Measurements from ENCODE around the gene LINGO3.

The LINGO3 gene

DNA sequence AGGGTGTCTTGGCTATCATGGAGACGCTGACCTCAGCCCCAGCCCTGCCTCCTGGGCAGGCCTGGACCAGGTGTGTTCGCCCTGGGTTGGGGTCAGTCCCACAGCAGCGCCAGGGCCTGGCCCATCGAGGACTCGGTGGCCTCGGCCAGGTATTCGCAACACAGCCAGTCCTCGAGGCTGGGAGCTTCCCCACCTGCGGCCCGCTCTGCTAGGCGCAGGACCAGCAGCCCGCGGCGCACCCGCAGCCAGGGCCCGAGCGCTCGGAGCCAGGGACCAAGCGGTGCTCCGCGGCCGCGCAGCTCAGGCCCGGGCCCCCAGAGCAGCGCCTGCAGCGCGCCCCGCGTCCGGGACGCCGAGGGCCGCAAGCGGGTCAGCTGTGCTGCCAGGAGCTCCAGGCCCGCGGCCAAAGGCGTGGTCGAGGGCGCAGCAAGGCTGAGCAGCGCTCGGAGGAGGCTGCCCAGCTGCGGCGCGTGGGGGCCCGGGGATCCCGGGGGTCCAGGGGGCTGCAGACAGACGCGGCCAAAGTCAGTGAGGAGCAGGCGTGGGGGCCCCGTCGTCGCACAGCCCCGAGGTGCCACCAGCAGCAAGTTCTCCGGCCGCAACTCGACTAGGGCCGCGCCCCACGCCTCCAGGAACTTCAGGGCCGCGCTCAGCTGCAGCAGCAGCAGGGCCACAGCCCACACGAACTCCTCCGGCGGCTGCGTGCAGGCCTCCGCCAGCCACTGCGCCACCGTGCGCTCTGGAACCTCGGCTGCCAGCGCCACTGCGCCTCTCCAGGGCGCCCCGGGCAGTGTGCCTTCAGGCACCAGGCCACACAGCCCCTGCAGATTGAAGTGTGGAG is 32.1 kb downstream of the LINGO3 start:
- H3K27ac Mint-ChIP-seq, result no peak overlapping the region
- H3K27me3 Mint-ChIP-seq, result no peaks in the 10 kb centered on the region
- H3K4me3 Mint-ChIP-seq, result no peak overlapping the region
- no peaks in the 10 kb centered on the region for H3K36me3 Mint-ChIP-seq
- peaks cover 25% of the 10 kb centered on the region for H3K4me1 Mint-ChIP-seq (ENCODE audit: low read depth)
- H3K9me3 Mint-ChIP-seq (ENCODE audit: low read depth), result no peaks in the 10 kb centered on the region

DNA sequence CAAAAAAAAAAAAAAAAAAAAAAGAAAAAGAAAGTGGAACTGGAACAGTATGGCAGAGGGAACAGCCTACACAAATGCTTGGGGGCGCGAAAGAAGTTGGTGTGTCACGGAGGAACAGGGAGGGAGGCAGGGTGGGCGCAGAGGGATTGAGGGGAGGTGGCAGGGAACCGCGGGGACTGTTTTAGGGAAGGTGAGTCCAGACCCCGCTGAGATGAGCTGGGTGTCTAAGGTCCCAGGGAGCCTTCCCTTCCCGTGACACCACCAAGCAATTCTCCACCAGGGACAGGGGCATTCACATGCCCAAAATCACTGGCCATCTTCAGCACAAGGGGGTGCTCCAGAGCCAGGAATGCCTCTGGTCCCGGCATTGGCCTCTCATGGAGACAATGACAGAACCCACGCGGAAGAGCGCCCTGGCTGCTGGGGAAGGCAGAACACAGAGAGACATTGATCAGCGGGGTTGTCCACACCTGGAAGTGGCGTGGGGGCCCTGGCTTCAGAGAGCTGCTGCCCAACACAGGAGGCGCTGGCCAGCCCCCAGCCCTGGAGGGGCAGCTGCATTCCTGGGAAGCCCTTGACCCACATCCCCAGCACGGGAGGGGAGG is 32.9 kb downstream of the LINGO3 start:
- Mint-ChIP-seq H3K27me3 (no peaks in the 10 kb centered on the region), H3K36me3 (no peaks in the 10 kb centered on the region), H3K9me3 (ENCODE audit: low read depth) (no peaks in the 10 kb centered on the region), H3K4me1 (ENCODE audit: low read depth) (peaks cover 25% of the 10 kb centered on the region), H3K27ac (peak overlapping the region; percentile 54), H3K4me3 (peak overlapping the region; percentile 46)

DNA sequence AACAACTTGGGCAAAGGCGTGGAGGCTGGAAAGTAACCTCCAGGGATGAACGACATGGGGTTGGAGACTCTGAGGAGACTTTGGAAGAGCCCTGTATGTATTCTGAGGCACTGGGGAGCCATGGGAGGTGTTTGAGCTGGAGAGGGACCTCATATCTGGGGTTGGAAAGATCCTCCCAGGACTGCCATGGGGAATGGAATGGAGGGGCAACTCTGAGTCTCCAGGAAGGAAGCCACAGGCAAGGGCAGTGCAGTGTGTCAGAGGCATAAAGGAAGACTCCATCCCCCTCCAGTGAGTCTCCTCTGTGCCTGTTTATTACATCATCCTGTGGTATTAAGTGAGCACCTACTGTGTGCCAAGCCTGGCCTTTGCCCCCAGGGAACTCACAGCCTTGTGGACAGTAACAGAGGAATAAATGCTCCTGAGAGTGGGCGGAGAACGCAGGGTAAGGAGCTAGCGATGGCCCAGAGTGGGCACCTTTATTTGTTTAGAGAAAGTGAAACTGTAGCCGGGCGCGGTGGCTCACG is 33.7 kb downstream of the LINGO3 start:
- H3K4me1 Mint-ChIP-seq (ENCODE audit: low read depth), result peaks cover 25% of the 10 kb centered on the region
- no peaks in the 10 kb centered on the region for H3K27me3 Mint-ChIP-seq
- H3K9me3 Mint-ChIP-seq (ENCODE audit: low read depth), result no peaks in the 10 kb centered on the region
- H3K27ac Mint-ChIP-seq, result peak overlapping the region; percentile 80
- H3K36me3 Mint-ChIP-seq, result no peaks in the 10 kb centered on the region
- peak overlapping the region; percentile 82 for H3K4me3 Mint-ChIP-seq

DNA sequence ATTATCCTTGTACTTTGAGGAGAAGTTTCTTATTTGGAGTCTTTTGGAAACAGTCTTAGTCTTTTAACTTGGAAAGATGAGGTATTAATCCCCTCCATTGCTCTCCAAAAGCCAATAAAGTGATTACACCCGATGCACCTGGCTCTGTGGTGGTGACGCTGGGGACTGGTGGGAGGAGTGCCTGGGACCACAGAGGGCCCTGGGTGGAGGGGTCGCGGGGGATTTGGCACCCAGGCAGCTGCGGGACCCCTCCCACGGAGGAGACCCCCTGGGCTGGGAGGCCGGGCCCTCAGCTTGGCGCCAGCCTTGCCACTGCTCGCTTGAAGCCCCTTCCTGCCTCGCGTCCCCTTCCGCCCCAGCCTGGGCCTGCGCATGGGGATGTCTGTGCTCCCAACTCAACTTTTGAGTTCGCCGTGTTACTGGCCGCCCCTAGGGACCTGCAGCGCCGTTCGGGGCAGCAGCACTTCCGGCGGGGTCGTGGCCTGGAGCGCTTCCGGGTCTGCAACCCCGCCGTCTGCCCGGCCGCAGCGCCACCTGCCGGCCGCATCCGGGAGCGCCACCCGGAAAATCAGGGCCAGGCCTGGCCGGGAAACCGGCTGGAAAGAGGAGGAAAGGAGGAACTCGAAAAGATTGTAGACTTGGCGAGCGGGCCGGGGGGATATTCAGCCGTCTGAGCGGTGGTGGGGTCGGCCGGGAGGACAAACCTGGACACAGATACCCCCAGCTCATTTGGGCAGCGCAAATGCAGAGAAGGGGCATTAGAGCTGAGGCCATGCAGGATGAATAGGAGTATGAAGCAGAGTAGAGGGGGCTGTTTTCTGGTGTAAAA is 34.4 kb downstream of the LINGO3 start:
- no peaks in the 10 kb centered on the region for H3K9me3 Mint-ChIP-seq (ENCODE audit: low read depth)
- no peaks in the 10 kb centered on the region for H3K27me3 Mint-ChIP-seq
- H3K4me1 Mint-ChIP-seq (ENCODE audit: low read depth), result peaks cover 26% of the 10 kb centered on the region
- H3K4me3 Mint-ChIP-seq, result peak overlapping the region; percentile 82
- H3K27ac Mint-ChIP-seq, result peak overlapping the region; percentile 80
- no peaks in the 10 kb centered on the region for H3K36me3 Mint-ChIP-seq

DNA sequence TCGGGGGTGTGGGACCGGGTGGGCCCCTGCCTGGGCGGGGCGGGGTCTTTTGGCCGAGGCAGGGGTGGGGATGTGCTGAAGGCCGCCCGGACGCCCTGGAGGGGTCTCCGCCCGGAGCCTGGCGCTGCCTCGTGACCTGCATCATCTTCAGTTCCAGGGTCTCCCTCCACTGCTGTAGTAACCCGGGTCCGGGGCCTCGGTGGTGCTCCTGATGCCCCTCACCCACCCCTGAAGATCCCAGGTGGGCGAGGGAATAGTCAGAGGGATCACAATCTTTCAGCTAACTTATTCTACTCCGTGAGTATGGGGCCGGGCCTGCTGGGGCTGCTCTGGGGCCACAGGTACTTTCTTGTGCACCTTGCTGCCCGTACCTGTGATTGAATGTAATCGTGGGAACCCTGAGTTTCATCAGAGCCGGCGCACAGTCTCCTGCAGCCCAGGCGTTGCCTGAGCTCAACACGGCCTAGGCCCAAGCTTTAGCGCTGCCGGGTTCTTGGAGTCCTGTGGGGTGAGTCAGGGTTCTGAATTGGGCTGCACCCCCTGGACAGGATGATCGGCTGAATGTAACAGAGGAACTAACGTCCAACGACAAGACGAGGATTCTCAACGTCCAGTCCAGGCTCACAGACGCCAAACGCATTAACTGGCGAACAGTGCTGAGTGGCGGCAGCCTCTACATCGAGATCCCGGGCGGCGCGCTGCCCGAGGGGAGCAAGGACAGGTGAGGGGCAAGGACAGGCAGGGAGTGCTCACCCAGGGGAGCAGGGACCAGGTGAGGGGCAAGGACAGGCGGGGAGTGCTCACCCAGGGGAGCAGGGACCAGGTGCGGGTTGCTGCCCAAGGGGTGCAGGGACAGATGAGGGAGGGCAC is 36.5 kb downstream of the LINGO3 start:
- H3K4me1 Mint-ChIP-seq (ENCODE audit: low read depth), result peaks cover 33% of the 10 kb centered on the region
- H3K27ac Mint-ChIP-seq, result peak overlapping the region; percentile 91
- H3K9me3 Mint-ChIP-seq (ENCODE audit: low read depth), result no peaks in the 10 kb centered on the region
- H3K27me3 Mint-ChIP-seq, result no peaks in the 10 kb centered on the region
- H3K36me3 Mint-ChIP-seq, result no peaks in the 10 kb centered on the region
- H3K4me3 Mint-ChIP-seq, result peak overlapping the region; percentile 91

DNA sequence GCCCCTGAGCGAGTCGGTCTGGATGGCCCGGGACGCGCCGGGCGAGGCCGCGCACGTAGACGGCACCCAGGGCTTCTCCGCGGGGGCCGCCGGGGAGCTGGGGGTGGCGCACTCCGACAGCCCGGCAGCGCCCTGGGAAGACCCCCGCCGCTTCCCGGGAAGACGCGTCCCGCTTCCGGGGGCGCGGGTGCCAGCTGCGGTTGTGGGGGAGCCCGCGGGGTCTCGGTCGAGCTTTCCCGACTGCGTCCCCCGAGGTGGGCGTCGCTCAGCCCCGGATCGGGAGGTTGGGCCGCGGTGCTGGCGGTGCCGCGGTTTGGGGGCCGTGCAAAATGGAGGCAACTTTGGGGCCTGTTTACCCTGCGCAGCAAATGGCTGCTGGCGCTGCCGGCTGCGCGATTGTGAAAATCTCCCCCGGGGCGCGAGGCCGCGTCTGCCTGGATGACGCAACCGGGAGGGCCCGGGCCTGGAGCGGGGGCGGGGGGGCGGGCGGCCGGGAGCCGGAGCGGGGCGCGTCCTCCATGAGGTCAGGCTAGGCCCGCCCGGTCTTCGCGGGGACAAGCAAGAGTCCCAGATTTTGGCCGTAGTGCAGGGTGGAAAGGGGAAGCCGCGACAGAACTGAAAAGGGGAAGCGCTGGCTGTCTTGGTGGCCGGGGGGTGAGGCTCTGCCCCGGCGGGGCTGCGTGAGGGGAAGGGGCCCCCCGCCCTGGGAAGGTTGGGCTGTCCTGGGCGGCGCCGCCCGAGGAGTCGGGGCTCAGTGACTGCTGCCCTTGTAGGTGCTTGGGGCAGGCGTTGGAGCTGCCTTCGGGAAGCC is 37.3 kb downstream of the LINGO3 start:
- no peaks in the 10 kb centered on the region for H3K27me3 Mint-ChIP-seq
- no peaks in the 10 kb centered on the region for H3K36me3 Mint-ChIP-seq
- H3K4me1 Mint-ChIP-seq (ENCODE audit: low read depth), result peaks cover 37% of the 10 kb centered on the region
- peak overlapping the region; percentile 91 for H3K4me3 Mint-ChIP-seq
- H3K9me3 Mint-ChIP-seq (ENCODE audit: low read depth), result no peaks in the 10 kb centered on the region
- peak overlapping the region; percentile 72 for H3K27ac Mint-ChIP-seq

DNA sequence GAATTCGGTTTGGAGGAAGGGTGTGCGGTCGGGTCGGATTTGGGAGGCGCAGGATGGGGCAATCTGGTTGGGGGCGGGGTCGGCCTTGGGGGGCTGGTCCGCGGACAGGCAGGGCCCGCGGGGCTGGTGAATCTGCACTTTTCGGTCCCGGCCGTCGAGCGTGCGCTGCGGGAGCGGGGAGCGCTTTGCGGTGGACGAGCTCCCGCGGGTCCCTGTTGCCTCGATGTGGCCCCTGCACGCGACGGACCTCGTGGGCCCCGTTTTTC is 37.9 kb downstream of the LINGO3 start:
- H3K27me3 Mint-ChIP-seq, result no peaks in the 10 kb centered on the region
- H3K27ac Mint-ChIP-seq, result peak overlapping the region; percentile 86
- H3K9me3 Mint-ChIP-seq (ENCODE audit: low read depth), result no peaks in the 10 kb centered on the region
- peaks cover 36% of the 10 kb centered on the region for H3K4me1 Mint-ChIP-seq (ENCODE audit: low read depth)
- H3K36me3 Mint-ChIP-seq, result no peaks in the 10 kb centered on the region
- H3K4me3 Mint-ChIP-seq, result peak overlapping the region; percentile 89

DNA sequence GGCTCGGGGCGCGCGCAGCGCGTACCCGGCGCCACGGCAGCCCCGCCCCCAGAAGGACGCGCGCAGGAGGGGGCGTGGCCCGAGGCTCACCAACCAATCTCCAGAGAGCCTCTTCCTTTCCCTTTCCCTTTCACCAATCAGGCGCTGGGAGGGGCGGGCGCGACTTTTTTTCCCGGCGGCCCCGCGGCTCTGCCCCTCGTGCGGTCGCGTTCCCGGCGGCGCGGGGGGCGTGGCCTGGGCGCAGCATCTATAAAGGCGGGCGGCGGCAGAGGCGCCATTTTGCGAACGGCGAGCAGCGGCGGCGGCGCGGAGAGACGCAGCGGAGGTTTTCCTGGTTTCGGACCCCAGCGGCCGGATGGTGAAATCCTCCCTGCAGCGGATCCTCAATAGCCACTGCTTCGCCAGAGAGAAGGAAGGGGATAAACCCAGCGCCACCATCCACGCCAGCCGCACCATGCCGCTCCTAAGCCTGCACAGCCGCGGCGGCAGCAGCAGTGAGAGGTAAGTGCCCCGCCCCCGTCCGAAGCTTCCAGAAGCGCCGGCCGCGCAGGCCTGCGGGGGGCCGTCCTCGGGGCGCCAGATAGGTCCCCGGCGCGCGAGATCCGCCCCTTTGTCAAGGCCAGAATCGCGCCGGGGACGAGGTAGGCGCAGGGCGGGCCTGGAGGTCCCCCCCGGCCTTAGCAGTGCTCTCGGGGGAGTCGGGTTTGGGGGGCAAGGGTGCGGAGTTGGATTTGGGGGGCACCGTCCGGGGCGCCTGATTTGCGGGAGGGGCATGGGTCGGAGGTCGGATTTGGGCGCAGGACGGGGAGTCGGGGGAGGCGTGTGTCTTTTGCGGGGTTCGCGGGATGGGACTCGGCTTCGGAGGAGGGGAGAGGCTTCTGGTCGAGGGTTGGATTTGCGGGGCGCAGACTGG is 38.5 kb downstream of the LINGO3 start:
- H3K4me3 Mint-ChIP-seq, result peak overlapping the region; percentile 89
- peaks cover 33% of the 10 kb centered on the region for H3K4me1 Mint-ChIP-seq (ENCODE audit: low read depth)
- H3K36me3 Mint-ChIP-seq, result no peaks in the 10 kb centered on the region
- H3K9me3 Mint-ChIP-seq (ENCODE audit: low read depth), result no peaks in the 10 kb centered on the region
- H3K27me3 Mint-ChIP-seq, result no peaks in the 10 kb centered on the region
- H3K27ac Mint-ChIP-seq, result peak overlapping the region; percentile 86

DNA sequence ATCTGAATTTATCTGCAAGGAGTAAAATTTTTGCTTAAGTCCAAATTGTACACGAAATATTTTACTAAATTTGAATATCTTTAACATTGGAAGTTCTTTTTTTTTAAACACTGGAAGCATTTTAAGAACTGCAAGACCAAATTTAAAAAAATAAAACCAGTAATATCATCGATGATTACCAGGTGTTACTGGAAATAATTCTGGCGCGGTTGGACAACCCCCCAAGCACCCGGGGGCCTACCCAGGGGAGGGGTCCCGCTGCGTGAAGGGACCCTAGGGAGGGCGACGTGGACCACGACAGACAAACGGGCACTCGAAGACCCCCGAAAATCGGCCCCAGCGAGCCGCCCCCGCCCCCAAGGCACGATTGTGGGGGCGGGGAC is 39.1 kb downstream of the LINGO3 start:
- H3K4me3 Mint-ChIP-seq, result peak overlapping the region; percentile 89

DNA sequence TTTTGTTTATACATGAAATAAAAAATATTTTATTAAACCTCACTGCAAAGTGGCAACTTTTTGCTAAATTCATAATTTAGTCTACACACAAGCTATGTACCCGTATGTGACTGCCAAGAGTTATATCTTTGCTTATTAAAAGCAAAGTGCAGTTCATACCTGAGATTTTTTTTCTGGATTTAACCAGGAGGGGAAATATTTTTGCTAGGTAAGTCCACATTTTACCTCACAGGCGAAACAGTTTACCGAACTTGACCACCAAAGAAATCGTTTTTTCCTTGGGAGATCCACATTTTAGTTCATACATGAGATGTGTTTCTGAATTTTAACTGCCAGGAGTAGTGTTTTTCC is 39.5 kb downstream of the LINGO3 start:
- peaks cover 23% of the 10 kb centered on the region for H3K4me1 Mint-ChIP-seq (ENCODE audit: low read depth)
- peak overlapping the region; percentile 89 for H3K4me3 Mint-ChIP-seq
- H3K27me3 Mint-ChIP-seq, result no peaks in the 10 kb centered on the region
- no peaks in the 10 kb centered on the region for H3K9me3 Mint-ChIP-seq (ENCODE audit: low read depth)
- H3K36me3 Mint-ChIP-seq, result no peaks in the 10 kb centered on the region
- peak overlapping the region; percentile 9 for H3K27ac Mint-ChIP-seq

More for the DNA sequence above, 39.1 kb downstream of the LINGO3 start:
- Mint-ChIP-seq H3K4me1 (ENCODE audit: low read depth) (peaks cover 26% of the 10 kb centered on the region), H3K27ac (peak overlapping the region; percentile 9), H3K9me3 (ENCODE audit: low read depth) (no peaks in the 10 kb centered on the region), H3K27me3 (no peaks in the 10 kb centered on the region), H3K36me3 (no peaks in the 10 kb centered on the region)

DNA sequence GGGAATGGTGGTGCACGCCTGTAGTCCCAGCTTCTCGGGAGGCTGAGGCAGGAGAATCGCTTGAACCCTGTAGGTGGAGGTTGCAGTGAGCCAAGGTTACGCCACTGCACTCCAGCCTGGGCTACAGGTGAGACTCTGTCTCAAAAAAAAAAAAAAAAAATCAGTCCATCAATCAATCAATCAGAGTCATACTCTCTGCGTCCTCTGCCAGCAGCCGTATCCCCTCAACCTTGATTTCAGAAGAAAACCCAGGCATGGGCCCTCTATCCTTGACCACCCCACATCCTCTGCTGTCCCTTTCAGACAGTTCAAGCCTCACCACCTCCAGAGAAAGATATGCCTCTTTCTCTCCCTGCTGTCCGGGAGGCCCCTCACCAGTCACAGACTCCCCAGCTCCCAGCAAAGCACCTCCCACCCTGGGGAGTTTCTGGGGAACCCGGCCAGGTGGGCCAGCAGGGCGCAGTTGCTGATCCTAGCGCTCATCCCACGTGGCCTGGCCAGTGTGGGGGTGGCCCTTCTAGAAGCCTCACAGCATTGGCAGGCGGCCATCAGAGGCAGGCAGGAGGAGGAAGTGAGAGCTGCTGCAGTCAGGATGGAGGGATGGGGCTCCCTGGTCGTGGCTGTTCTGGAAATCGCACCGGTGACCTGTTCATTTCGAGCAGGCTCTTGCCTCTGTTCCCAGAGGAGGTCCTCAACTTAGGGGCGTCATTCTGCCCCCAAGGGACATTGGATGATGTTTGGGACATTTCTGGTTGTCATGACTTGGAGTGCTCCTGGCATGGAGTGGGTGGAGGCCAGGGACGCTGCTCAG is 41.6 kb downstream of the LINGO3 start:
- H3K4me1 Mint-ChIP-seq (ENCODE audit: low read depth), result peaks cover 11% of the 10 kb centered on the region
- H3K36me3 Mint-ChIP-seq, result no peaks in the 10 kb centered on the region
- peak overlapping the region; percentile 61 for H3K27ac Mint-ChIP-seq
- H3K9me3 Mint-ChIP-seq (ENCODE audit: low read depth), result no peaks in the 10 kb centered on the region
- H3K4me3 Mint-ChIP-seq, result no peak overlapping the region
- no peaks in the 10 kb centered on the region for H3K27me3 Mint-ChIP-seq

DNA sequence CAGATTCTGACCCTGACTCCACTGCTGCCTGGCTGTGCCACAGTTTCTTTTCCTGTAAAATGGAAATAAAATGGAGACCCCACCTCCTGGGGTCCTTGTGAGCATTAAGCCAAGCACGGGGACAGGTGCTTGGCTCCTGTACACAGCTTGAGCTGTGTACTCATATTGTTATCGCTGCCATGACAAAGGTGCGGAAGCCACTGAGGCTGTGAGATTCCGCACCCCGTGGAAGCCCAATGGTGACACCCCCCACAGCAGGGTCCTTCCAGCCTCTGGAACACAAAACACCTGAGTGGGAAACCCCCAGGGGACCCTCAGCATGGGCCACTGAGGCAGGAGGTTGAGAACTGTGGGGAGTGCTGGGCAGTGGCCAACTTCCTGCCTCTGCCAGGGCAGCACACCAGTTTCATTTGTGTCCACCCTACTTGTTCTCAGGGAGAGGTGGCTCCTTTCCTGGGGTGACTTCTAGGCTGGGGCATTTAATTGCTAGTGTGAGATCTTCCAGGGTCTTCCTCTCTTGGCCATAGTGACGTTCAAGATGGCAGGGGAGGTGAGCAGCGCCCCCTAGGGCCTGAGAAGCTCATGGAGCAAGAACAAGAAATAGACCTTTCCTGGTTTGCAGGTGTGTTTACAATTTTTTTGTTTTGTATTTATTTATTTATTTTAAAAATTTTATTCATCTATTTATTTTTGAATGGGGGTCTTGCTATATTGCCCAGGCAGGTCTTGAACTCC is 46.3 kb downstream of the LINGO3 start:
- Mint-ChIP-seq H3K27ac (no peak overlapping the region), H3K4me3 (no peak overlapping the region)

More for the DNA sequence above, 46.3 kb downstream of the LINGO3 start:
- Mint-ChIP-seq H3K4me1 (ENCODE audit: low read depth) (peaks cover 26% of the 10 kb centered on the region), H3K36me3 (no peaks in the 10 kb centered on the region), H3K9me3 (ENCODE audit: low read depth) (no peaks in the 10 kb centered on the region), H3K27me3 (no peaks in the 10 kb centered on the region)
